Measurements from ENCODE around the gene RNF19B. TPM values are rescaled to one million over a fixed set of nuclear protein-coding genes. Genes with fewer than 3 reads are reported as not detected.

Gene RNF19B
- total RNA-seq, 1 experiment from 2014 or later: 15.0 TPM

DNA sequence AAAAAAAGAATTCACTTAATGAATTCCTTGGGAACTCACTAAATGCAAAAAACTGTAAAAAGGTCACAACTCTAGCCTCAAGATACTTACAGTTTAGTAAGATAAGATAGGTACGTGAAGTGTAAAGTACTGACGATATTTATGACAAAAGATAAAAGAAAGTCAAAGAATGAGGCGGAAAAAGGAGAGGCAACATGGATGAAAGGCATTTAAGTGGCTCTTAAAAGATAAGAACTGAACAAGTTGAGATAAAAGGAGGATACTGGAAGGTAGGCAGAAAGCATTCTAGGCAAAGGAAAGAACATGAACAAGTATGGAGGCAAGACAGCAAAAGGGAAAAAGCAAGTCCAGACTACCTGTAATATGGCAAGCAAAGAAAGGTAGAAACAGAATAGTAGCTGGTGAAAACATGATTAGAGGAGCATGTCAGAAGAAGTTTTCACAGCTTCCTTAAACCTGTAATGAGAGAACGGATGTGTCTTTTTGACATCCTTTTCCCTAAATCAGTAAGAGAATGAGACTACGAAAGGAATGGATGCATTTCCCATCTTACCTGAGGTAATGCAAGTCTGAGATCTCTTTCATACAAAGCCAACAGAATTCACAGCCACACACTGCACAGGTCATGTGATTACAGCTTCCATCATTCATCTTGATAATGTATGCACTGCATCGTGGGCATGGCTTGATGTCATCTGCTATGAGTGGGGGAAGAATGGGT is 16.8 kb downstream of the RNF19B start:
- WGBS (ENCODE audit: extremely low coverage, insufficient read length, low lambda C conversion rate): 100% methylated on average over 2 of the region's 6 CpGs

More for the DNA sequence above, 16.8 kb downstream of the RNF19B start:
- H2BK120ac ChIP-seq (ENCODE audit: low read depth, low read length, poor library complexity, severe bottlenecking): no peak overlapping the region
- H2AFZ ChIP-seq (ENCODE audit: low read length): no peak overlapping the region
- no peak overlapping the region for H3K4me2 ChIP-seq (ENCODE audit: insufficient read depth, insufficient read length, low read length)
- H3K27ac ChIP-seq (ENCODE audit: insufficient read length, low read depth, low read length): no peak overlapping the region
- TF ChIP-seq, protein P1, sequence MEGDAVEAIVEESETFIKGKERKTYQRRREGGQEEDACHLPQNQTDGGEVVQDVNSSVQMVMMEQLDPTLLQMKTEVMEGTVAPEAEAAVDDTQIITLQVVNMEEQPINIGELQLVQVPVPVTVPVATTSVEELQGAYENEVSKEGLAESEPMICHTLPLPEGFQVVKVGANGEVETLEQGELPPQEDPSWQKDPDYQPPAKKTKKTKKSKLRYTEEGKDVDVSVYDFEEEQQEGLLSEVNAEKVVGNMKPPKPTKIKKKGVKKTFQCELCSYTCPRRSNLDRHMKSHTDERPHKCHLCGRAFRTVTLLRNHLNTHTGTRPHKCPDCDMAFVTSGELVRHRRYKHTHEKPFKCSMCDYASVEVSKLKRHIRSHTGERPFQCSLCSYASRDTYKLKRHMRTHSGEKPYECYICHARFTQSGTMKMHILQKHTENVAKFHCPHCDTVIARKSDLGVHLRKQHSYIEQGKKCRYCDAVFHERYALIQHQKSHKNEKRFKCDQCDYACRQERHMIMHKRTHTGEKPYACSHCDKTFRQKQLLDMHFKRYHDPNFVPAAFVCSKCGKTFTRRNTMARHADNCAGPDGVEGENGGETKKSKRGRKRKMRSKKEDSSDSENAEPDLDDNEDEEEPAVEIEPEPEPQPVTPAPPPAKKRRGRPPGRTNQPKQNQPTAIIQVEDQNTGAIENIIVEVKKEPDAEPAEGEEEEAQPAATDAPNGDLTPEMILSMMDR (conservative IDR thresholded peaks at IDR 0.05): no peak
- peaks cover 2% of the 10 kb centered on the region for H4K20me1 ChIP-seq (ENCODE audit: control insufficient read depth, insufficient read depth, insufficient read length)
- no peak overlapping the region for H3K18ac ChIP-seq (ENCODE audit: insufficient read length, low read depth, low read length)
- Mint-ChIP-seq H3K36me3 (ENCODE audit: insufficient read depth in 1 of 3, low read depth in 3 of 3) (peaks cover 17 to 37% (median 25%) of the 10 kb centered on the region in 3 experiments; a peak in 6 of 7 replicates), H3K4me3 (no peak overlapping the region), H3K27ac (no peak overlapping the region), H3K9me3 (no peaks in the 10 kb centered on the region), H3K4me1 (no peaks in the 10 kb centered on the region), H3K27me3 (ENCODE audit: low read depth) (no peaks in the 10 kb centered on the region)
- no peak overlapping the region for H2BK20ac ChIP-seq (ENCODE audit: low read depth, low read length, poor library complexity, severe bottlenecking)
- H4K5ac ChIP-seq (ENCODE audit: insufficient read length, low read depth, low read length): no peak overlapping the region
- H3K27me3 ChIP-seq (ENCODE audit: insufficient read depth, low read length): no peaks in the 10 kb centered on the region
- no peaks in the 10 kb centered on the region for H3K79me2 ChIP-seq (ENCODE audit: insufficient read depth, low read length)
- no peaks in the 10 kb centered on the region for H3K9me3 ChIP-seq (ENCODE audit: control insufficient read depth, low read depth, low read length)
- H3K23ac ChIP-seq (ENCODE audit: insufficient read length, low read depth, low read length): no peak overlapping the region
- no peak overlapping the region for H2BK5ac ChIP-seq (ENCODE audit: insufficient read length, low read length)
- no peak overlapping the region for H2AK5ac ChIP-seq (ENCODE audit: insufficient read length, low read length)
- no peak overlapping the region for H4K91ac ChIP-seq (ENCODE audit: insufficient read length, low read depth, low read length)
- H3T11ph ChIP-seq (ENCODE audit: low read length): no peak overlapping the region
- no peak for DNase-seq
- no peak overlapping the region for H3K4ac ChIP-seq (ENCODE audit: low read depth, low read length)
- no peak overlapping the region for H4K8ac ChIP-seq (replicated peaks; ENCODE audit: insufficient read length, low read depth, low read length)
- H3K79me1 ChIP-seq (ENCODE audit: insufficient read depth, low read depth, low read length, poor library complexity, severe bottlenecking): no peaks in the 10 kb centered on the region
- H2BK15ac ChIP-seq (ENCODE audit: low read depth, low read length): no peak overlapping the region
- no peak overlapping the region for H3K9ac ChIP-seq (ENCODE audit: extremely low read depth, insufficient read length, low read length)
- no peaks in the 10 kb centered on the region for H3K23me2 ChIP-seq (ENCODE audit: insufficient read length, low read depth, low read length, poor library complexity, severe bottlenecking)
- no peak overlapping the region for H3K56ac ChIP-seq (ENCODE audit: insufficient read length, low read depth, low read length)
- H3K14ac ChIP-seq (ENCODE audit: insufficient read depth, low read length): no peak overlapping the region
- H2BK12ac ChIP-seq (ENCODE audit: insufficient read length, low read depth, low read length): no peak overlapping the region
- H3K4me1 ChIP-seq (ENCODE audit: insufficient read depth, low read length): no peaks in the 10 kb centered on the region

All from H9 (cell line).